ENCODE measurements around the gene TCL1B.

DNA sequence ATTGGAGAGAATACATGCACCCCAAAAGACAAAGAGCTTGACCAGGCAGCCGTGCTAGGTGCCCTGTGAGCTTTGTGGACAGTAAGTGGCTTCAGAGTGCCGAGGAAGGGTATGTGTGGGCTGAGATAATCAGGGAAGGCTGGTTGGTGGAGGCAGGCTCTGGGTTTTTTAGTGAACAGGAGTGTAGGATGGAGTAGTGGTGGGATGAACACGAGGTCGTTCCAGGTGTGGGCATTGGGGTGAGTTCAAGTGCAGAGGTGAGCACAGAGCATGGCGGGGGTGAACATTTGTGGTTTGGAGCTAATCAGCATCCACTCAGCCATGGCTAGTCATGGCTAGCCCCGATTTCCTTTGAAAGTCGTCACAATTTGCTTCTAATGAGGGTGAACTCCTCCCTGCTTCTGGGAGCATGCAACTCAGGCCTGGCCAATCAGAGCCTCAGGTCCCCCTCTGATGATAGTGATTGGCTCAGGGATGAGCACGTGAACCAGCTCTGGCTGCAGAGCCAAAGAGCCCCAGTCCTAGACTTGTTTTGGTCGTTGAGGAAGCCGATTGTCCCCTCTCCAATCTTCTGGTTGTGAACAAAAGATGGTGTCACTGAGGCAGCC is 40.7 kb upstream of the TCL1B start:
- TF ChIP-seq FOXM1 (IDR thresholded peaks at IDR 0.05; ENCODE audit: borderline replicate concordance) (no peak), SP1 (IDR thresholded peaks at IDR 0.05) (no peak), FOXK2 (IDR thresholded peaks at IDR 0.05) (no peak), BHLHE40 (IDR thresholded peaks at IDR 0.05; ENCODE audit: borderline replicate concordance) (no peak), NFRKB (IDR thresholded peaks at IDR 0.05) (no peak), SUZ12 (IDR thresholded peaks at IDR 0.05) (no peak), TARDBP (IDR thresholded peaks at IDR 0.05) (no peak), FOXA1 (IDR thresholded peaks at IDR 0.05) (no peak), ARNT (IDR thresholded peaks at IDR 0.05) (no peak), HDGF (IDR thresholded peaks at IDR 0.05; ENCODE audit: borderline replicate concordance) (no peak), LEF1 (IDR thresholded peaks at IDR 0.05; ENCODE audit: borderline replicate concordance) (no peak), ZNF384 (IDR thresholded peaks at IDR 0.05) (no peak)
